ENCODE measurements around the gene RAE1.

GRCh38 chr20:57379263-57379647 lies 28.2 kb downstream of the RAE1 start:
- TF ChIP-seq CTCF (IDR thresholded peaks at IDR 0.05; ENCODE audit: poor library complexity) (no peak), EZH2phosphoT487 (IDR thresholded peaks at IDR 0.05; ENCODE audit: low read depth, severe bottlenecking, unreplicated experiment) (no peak)
